ENCODE results near the gene UAP1. TPM values are rescaled to one million over a fixed set of nuclear protein-coding genes. Genes with fewer than 3 reads are reported as not detected.

UAP1 gene
- total RNA-seq, 1 experiment from 2014 or later, result 26.9 TPM

DNA sequence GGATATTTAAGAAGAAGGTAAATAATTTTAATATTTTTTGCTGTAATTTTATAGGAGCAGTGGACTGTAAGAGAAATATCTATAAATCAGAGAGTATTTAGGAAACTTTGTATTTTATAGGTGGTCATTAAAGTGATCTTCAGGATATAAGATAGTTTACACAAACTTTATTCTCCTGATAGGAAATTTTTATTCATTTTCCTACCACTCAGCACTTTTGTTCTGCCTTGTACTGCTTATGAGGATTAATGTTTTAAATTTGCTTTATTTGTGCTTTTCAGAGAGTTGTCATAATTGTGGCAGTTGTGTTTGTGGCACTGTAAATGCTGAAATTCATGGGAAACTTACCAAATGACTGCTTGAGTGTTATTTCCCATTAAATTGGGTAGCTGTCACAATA is 34.2 kb upstream of the UAP1 start:
- no peaks in the 10 kb centered on the region for H3K27me3 Mint-ChIP-seq (ENCODE audit: low read depth)
- Histone ChIP-seq H3K4me2 (ENCODE audit: insufficient read depth, insufficient read length, low read length) (no peak overlapping the region), H3T11ph (ENCODE audit: low read length) (no peak overlapping the region), H3K14ac (ENCODE audit: insufficient read depth, low read length) (no peak overlapping the region), H3K79me1 (ENCODE audit: insufficient read depth, low read depth, low read length, poor library complexity, severe bottlenecking) (no peaks in the 10 kb centered on the region), H3K27ac (ENCODE audit: insufficient read length, low read depth, low read length) (no peak overlapping the region), H3K56ac (ENCODE audit: insufficient read length, low read depth, low read length) (no peak overlapping the region), H4K91ac (ENCODE audit: insufficient read length, low read depth, low read length) (no peak overlapping the region), H3K4me1 (ENCODE audit: insufficient read depth, low read length) (no peaks in the 10 kb centered on the region), H4K5ac (ENCODE audit: insufficient read length, low read depth, low read length) (no peak overlapping the region), H2BK20ac (ENCODE audit: low read depth, low read length, poor library complexity, severe bottlenecking) (no peak overlapping the region), H3K9ac (ENCODE audit: extremely low read depth, insufficient read length, low read length) (no peak overlapping the region), H2AK5ac (ENCODE audit: insufficient read length, low read length) (no peak overlapping the region), H3K4ac (ENCODE audit: low read depth, low read length) (no peak overlapping the region), H4K20me1 (ENCODE audit: control insufficient read depth, insufficient read depth, insufficient read length) (no peaks in the 10 kb centered on the region), H3K27me3 (ENCODE audit: insufficient read depth, low read length) (no peaks in the 10 kb centered on the region), H2BK12ac (ENCODE audit: insufficient read length, low read depth, low read length) (no peak overlapping the region), H3K79me2 (ENCODE audit: insufficient read depth, low read length) (no peaks in the 10 kb centered on the region), H2BK15ac (ENCODE audit: low read depth, low read length) (no peak overlapping the region), H4K8ac (replicated peaks; ENCODE audit: insufficient read length, low read depth, low read length) (no peak overlapping the region), H3K9me3 (ENCODE audit: control insufficient read depth, low read depth, low read length) (no peaks in the 10 kb centered on the region), H2AFZ (ENCODE audit: low read length) (no peak overlapping the region), H3K23me2 (ENCODE audit: insufficient read length, low read depth, low read length, poor library complexity, severe bottlenecking) (no peaks in the 10 kb centered on the region), H2BK120ac (ENCODE audit: low read depth, low read length, poor library complexity, severe bottlenecking) (no peak overlapping the region), H3K23ac (ENCODE audit: insufficient read length, low read depth, low read length) (no peak overlapping the region), H2BK5ac (ENCODE audit: insufficient read length, low read length) (no peak overlapping the region), H3K18ac (ENCODE audit: insufficient read length, low read depth, low read length) (no peak overlapping the region)
- H3K4me1 Mint-ChIP-seq, result peaks cover 15 to 16% of the 10 kb centered on the region in 2 experiments
- no peak for TF ChIP-seq CTCF (conservative IDR thresholded peaks at IDR 0.05)
- H3K27ac Mint-ChIP-seq, result no peak overlapping the region
- no peak for DNase-seq
- H3K36me3 Mint-ChIP-seq (ENCODE audit: insufficient read depth in 1 of 3, low read depth in 3 of 3), result peaks cover 3 to 32% (median 30%) of the 10 kb centered on the region in 3 experiments; a peak in 6 of 7 replicates
- no peaks in the 10 kb centered on the region for H3K9me3 Mint-ChIP-seq
- H3K4me3 Mint-ChIP-seq, result no peak overlapping the region

Measured in H9 (cell line).